B cell (primary cell): ENCODE measurements around the gene PPEF1. TPM values are rescaled to one million over a fixed set of nuclear protein-coding genes. Genes with fewer than 3 reads are reported as not detected.

Experiments
- ATAC-seq: fragments of 200-7000 bp; cut with Tn5 transposase; one replicate; pipeline ENCODE4 v1.10.0; 2021; ENCODE audit warnings: low read depth, mild to moderate bottlenecking, moderate number of reproducible peaks, moderate library complexity
- CTCF ChIA-PET: fragments of 350-600 bp; sonication (Branson Sonifier 250); formaldehyde crosslinking; loops from one replicate; lab custom pipeline; 2021; ENCODE audit warnings: antibody characterized with exemption, inconsistent platforms; lab: Charles Lee
- POLR2A ChIA-PET: fragments of 350-600 bp; sonication (Branson Sonifier 250); formaldehyde crosslinking; loops from one replicate; lab custom pipeline; 2021; ENCODE audit warnings: antibody characterized with exemption; lab: Charles Lee
- DNase-seq: peaks from one replicate; pipeline ENCODE4 v3.0.0; 2013
- H2AFZ ChIP-seq: 2 replicates; pipeline ENCODE4 v1.6.1; 2012; ENCODE audit warnings: mild to moderate bottlenecking, low read depth, low read length; ENCODE audit not compliant: insufficient read depth, poor library complexity, severe bottlenecking
- H3K27ac ChIP-seq, 2 donors: 1 replicate in 1 of 2; 2 replicates in 1 of 2; pipeline ENCODE4 v1.5.1; 2012 to 2013; ENCODE audit warnings: low read length in 2 of 2, mild to moderate bottlenecking in 2 of 2, moderate library complexity in 1 of 2
- H3K27me3 ChIP-seq, 4 experiments: fragments of 200-600 bp in 1 of 4; sonication (generic) in 1 of 4; replicated peaks in 1 of 4; 1 replicate in 2 of 4; 2 replicates in 2 of 4; pipeline versions ENCODE4 v1.6.1 to v1.7.0; 2013 to 2016; ENCODE audit warnings: low read length in 3 of 4, mild to moderate bottlenecking in 2 of 4, mixed read lengths in 1 of 4, moderate library complexity in 1 of 4; ENCODE audit not compliant: insufficient read depth in 4 of 4, control insufficient read depth in 3 of 4; ENCODE audit errors: control extremely low read depth in 1 of 4
- H3K36me3 ChIP-seq, 2 experiments: replicated peaks in 1 of 2; 1 replicate in 1 of 2; 2 replicates in 1 of 2; pipeline versions ENCODE4 v1.6.1 to v1.7.1; 2013; ENCODE audit warnings: low read length in 1 of 2; ENCODE audit not compliant: insufficient read depth in 2 of 2, control insufficient read depth in 1 of 2; ENCODE audit errors: control extremely low read depth in 1 of 2, extremely low read depth in 1 of 2
- H3K4me1 ChIP-seq, 2 donors: fragments of 200-600 bp in 1 of 2; sonication (generic) in 1 of 2; 1 replicate in 1 of 2; 2 replicates in 1 of 2; pipeline versions ENCODE4 v1.5.1 to v1.6.1; 2013 to 2017; ENCODE audit warnings: low read length in 2 of 2; ENCODE audit not compliant: control insufficient read depth in 2 of 2, insufficient read depth in 2 of 2
- H3K4me2 ChIP-seq: replicated peaks from 2 replicates; pipeline ENCODE3; 2012; ENCODE audit warnings: mild to moderate bottlenecking, low read depth, low read length; ENCODE audit not compliant: poor library complexity, severe bottlenecking
- H3K4me3 ChIP-seq, 5 experiments: fragments of 200-600 bp in 1 of 5; sonication (generic) in 1 of 5; 1 replicate in 3 of 5; 2 replicates in 2 of 5; pipeline versions ENCODE4 v1.5.1 to v1.7.0; 2011 to 2016; ENCODE audit warnings: low read length in 4 of 5, mild to moderate bottlenecking in 4 of 5, low read depth in 2 of 5, control low read depth in 1 of 5, moderate library complexity in 1 of 5; ENCODE audit not compliant: insufficient read depth in 1 of 5; ENCODE audit errors: control extremely low read depth in 1 of 5, extremely low read depth in 1 of 5
- H3K79me2 ChIP-seq: fragments of 200-600 bp; sonication (generic); one replicate; pipeline ENCODE4 v1.6.0; 2016; ENCODE audit warnings: low read length; ENCODE audit not compliant: control insufficient read depth, insufficient read depth
- H3K9ac ChIP-seq: fragments of 200-600 bp; sonication (generic); 2 replicates; pipeline ENCODE4 v1.6.1; 2017; ENCODE audit warnings: mild to moderate bottlenecking, low read length, moderate library complexity
- H3K9me3 ChIP-seq, 3 donors: one replicate each; pipeline versions ENCODE4 v1.6.1 to v1.7.1; 2013; ENCODE audit warnings: low read length in 2 of 3; ENCODE audit not compliant: control insufficient read depth in 2 of 3, insufficient read depth in 1 of 3; ENCODE audit errors: control extremely low read depth in 1 of 3
- H4K20me1 ChIP-seq: 2 replicates; pipeline ENCODE4 v1.6.0; 2012; ENCODE audit warnings: mild to moderate bottlenecking, low read length; ENCODE audit not compliant: insufficient read depth, control insufficient read depth, poor library complexity, severe bottlenecking
- H3K27ac Mint-ChIP-seq: one replicate; pipeline ENCODE4 v1.8.0; 2021; ENCODE audit warnings: mixed read lengths
- H3K27me3 Mint-ChIP-seq: one replicate; pipeline ENCODE4 v1.8.0; 2021; ENCODE audit warnings: mixed read lengths
- H3K4me1 Mint-ChIP-seq: one replicate; pipeline ENCODE4 v1.8.0; 2021; ENCODE audit warnings: mixed read lengths
- H3K4me3 Mint-ChIP-seq: one replicate; pipeline ENCODE4 v1.8.0; 2021; ENCODE audit warnings: mixed read lengths
- H3K9me3 Mint-ChIP-seq: one replicate; pipeline ENCODE4 v1.8.0; 2022; ENCODE audit warnings: mixed read lengths; ENCODE audit not compliant: insufficient read depth
- CTCF ChIP-seq: fragments of 200-600 bp; IDR thresholded peaks from one replicate; pipeline ENCODE4 v1.8.0; 2022; ENCODE audit warnings: antibody characterized with exemption, mild to moderate bottlenecking
- EZH2 ChIP-seq: IDR thresholded peaks from 2 replicates; pipeline ENCODE4 v1.6.1; 2012; ENCODE audit warnings: borderline replicate concordance, low read depth, mild to moderate bottlenecking, moderate library complexity, low read length; ENCODE audit not compliant: insufficient read depth, poor library complexity, severe bottlenecking
- WGBS: methylation state at CpG from one replicate; pipeline ENCODE4 v1.1.5; 2013; ENCODE audit warnings: missing lambda C conversion rate; ENCODE audit not compliant: insufficient coverage; 5-methylcytosine and 5-hydroxymethylcytosine counted together
- intact Hi-C: fragments of 100-400 bp; cut with micrococcal nuclease; formaldehyde crosslinking; loops from one replicate; pipeline ENCODE4 v1.10.0; 2022
- polyA plus RNA-seq: library from polyadenylated mRNA; depleted of rRNA; stranded (reverse); fragments of >200 nt; gene quantifications from 2 replicates; pipeline ENCODE4 v1.2.3, GENCODE V29; 2012
- total RNA-seq, 2 donors: library from RNA; stranded (reverse); fragments of 120-200 nt in 1 of 2; gene quantifications; 1 replicate in 1 of 2; 2 replicates in 1 of 2; pipeline versions ENCODE4 v1.2.3 to v1.2.4, GENCODE V29; 2013 to 2022

The PPEF1 gene
- total and polyA plus RNA-seq, 2 donors (not counting 1 experiment from before 2014, with no cell fraction given) = 0.22 to 0.52 TPM

GRCh38 chrX:18691431-18691830 is 16.0 kb upstream of the PPEF1 start:
- H3K27ac Mint-ChIP-seq = no peak overlapping the region
- no CpG with 5 or more reads among the region's 1 CpG for whole genome bisulfite sequencing
- no peak for ATAC-seq
- Histone ChIP-seq H3K36me3 (no peaks in the 10 kb centered on the region), H3K4me2 (no peak overlapping the region), H4K20me1 (no peaks in the 10 kb centered on the region), H3K79me2 (no peaks in the 10 kb centered on the region), H3K27ac (no peak overlapping the region), H3K4me1 (no peaks in the 10 kb centered on the region), H3K4me3 (no peak overlapping the region), H3K27me3 (no peaks in the 10 kb centered on the region), H3K9me3 (peaks cover 0 to 4% (median 0%) of the 10 kb centered on the region in 3 donors), H3K9ac (no peak overlapping the region), H2AFZ (no peak overlapping the region)
- H3K4me3 Mint-ChIP-seq = no peak overlapping the region
- TF ChIP-seq EZH2 (no peak), CTCF (no peak)
- intact Hi-C loops = no loop called here
- H3K27me3 Mint-ChIP-seq = peaks cover 7% of the 10 kb centered on the region
- CTCF ChIA-PET = no interaction called here
- H3K9me3 Mint-ChIP-seq = no peaks in the 10 kb centered on the region
- H3K4me1 Mint-ChIP-seq = no peaks in the 10 kb centered on the region
- no peak for DNase-seq
- POLR2A ChIA-PET = no interaction called here

DNA sequence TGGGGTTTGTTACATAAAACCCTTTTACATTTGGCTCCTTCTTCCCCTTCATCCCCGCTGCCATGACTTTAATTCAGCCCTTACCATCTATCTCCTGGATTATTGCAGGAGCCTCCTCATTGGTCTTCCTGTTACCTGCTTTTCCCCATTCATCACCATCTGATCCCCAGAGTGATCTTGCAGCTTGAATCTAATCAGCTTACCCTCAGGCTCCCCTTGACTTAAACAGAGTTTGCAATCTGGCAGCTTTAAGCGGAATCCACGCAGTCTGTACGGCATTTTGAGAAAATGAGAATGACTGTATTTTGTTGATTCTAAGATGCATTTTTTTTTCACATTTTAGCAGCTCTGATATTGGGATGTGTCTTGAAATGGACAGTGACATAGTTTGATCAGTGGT is 14.9 kb upstream of the PPEF1 start:
- no peaks in the 10 kb centered on the region for H3K79me2 ChIP-seq
- no peaks in the 10 kb centered on the region for H3K27me3 ChIP-seq
- no peaks in the 10 kb centered on the region for H3K36me3 ChIP-seq
- H3K9ac ChIP-seq = no peak overlapping the region
- Mint-ChIP-seq H3K27ac (no peak overlapping the region), H3K4me3 (no peak overlapping the region), H3K4me1 (no peaks in the 10 kb centered on the region), H3K27me3 (peaks cover 7% of the 10 kb centered on the region), H3K9me3 (no peaks in the 10 kb centered on the region)
- intact Hi-C loops = no loop called here
- H3K4me2 ChIP-seq = no peak overlapping the region
- ATAC-seq (no peak), DNase-seq (no peak)
- no peak overlapping the region for H2AFZ ChIP-seq
- TF ChIP-seq EZH2 (no peak), CTCF (no peak)
- ChIA-PET POLR2A (no interaction called here), CTCF (interaction anchor here (0.7 kb wide), 1 partner anchor 77 kb away, joined by 3 read pairs; no protein-coding TSS in a partner anchor)
- no peaks in the 10 kb centered on the region for H4K20me1 ChIP-seq
- H3K27ac ChIP-seq = no peak overlapping the region
- H3K9me3 ChIP-seq = peaks cover 0 to 4% (median 0%) of the 10 kb centered on the region in 3 donors
- no peak overlapping the region for H3K4me3 ChIP-seq
- no peaks in the 10 kb centered on the region for H3K4me1 ChIP-seq
- WGBS = no CpG with 5 or more reads among the region's 4 CpGs
